Upper lobe of left lung (tissue), 6 donors: ENCODE data around the gene HMMR. TPM values are rescaled to one million over a fixed set of nuclear protein-coding genes. Genes with fewer than 3 reads are reported as not detected.
"Not testable (repeated sequence)": the region's sequence is repeated elsewhere in the genome, so short reads cannot be mapped to it uniquely, and the experiment has no call there.

ENCODE experiments used
- ATAC-seq, 2 donors: fragments of 200-7000 bp; cut with Tn5 transposase; one replicate each; pipeline ENCODE4 v1.9.1; 2022; ENCODE audit warnings: mild to moderate bottlenecking in 2 of 2, moderate library complexity in 2 of 2; ENCODE audit not compliant: low FRiP score in 2 of 2
- DNase-seq, 2 donors: peaks; one replicate each; pipeline ENCODE4 v3.0.0-alpha.2; 2019 to 2020
- H3K27ac ChIP-seq, 4 donors: fragments of 200-600 bp; sonication (generic); one replicate each; pipeline ENCODE4 v1.5.1; 2016 to 2019
- H3K27me3 ChIP-seq, 4 donors: fragments of 200-600 bp; sonication (generic); one replicate each; pipeline ENCODE4 v1.5.1; 2017 to 2019
- H3K36me3 ChIP-seq, 4 donors: fragments of 200-600 bp; sonication (generic); one replicate each; pipeline ENCODE4 v1.5.1; 2016 to 2019
- H3K4me1 ChIP-seq, 4 donors: fragments of 200-600 bp; sonication (generic); one replicate each; pipeline ENCODE4 v1.5.1; 2018 to 2019
- H3K4me3 ChIP-seq, 4 donors: fragments of 200-600 bp; sonication (generic); one replicate each; pipeline ENCODE4 v1.5.1; 2017 to 2019; ENCODE audit warnings: mild to moderate bottlenecking in 2 of 4, moderate library complexity in 1 of 4
- H3K9me3 ChIP-seq, 4 donors: fragments of 200-600 bp; sonication (generic); one replicate each; pipeline ENCODE4 v1.5.1; 2018 to 2019
- CTCF ChIP-seq, 6 experiments: fragments of 450-650 bp in 4 of 6; fragments of 200-600 bp in 2 of 6; sonication (generic) in 2 of 6; IDR thresholded peaks; one replicate each; pipeline ENCODE4 v1.5.1; 2016 to 2019; ENCODE audit warnings: antibody characterized with exemption in 6 of 6
- EP300 ChIP-seq, 4 donors: sonication (generic); formaldehyde crosslinking; IDR thresholded peaks; one replicate each; pipeline ENCODE4 v1.5.1; 2017; ENCODE audit warnings: antibody characterized with exemption in 4 of 4, control low read depth in 2 of 4
- POLR2A ChIP-seq, 4 donors: fragments of 450-650 bp; IDR thresholded peaks; one replicate each; pipeline ENCODE4 v1.5.1; 2016 to 2017; ENCODE audit warnings: antibody characterized with exemption in 4 of 4, mild to moderate bottlenecking in 2 of 4
- POLR2AphosphoS5 ChIP-seq, 2 donors: sonication (generic); formaldehyde crosslinking; IDR thresholded peaks; one replicate each; pipeline ENCODE4 v1.5.1; 2017; ENCODE audit warnings: antibody characterized with exemption in 2 of 2
- WGBS, 2 donors: methylation state at CpG; one replicate each; pipeline ENCODE4 v1.1.5; 2017 to 2018; 5-methylcytosine and 5-hydroxymethylcytosine counted together
- total RNA-seq, 6 donors: library from RNA; depleted of rRNA in 4 of 6; stranded (reverse); fragments of >200 nt in 4 of 6; gene quantifications; one replicate each; pipeline versions ENCODE4 v1.1.0 to v1.2.1, GENCODE V29; 2016 to 2021
- donor health status: DM: no; HTN: no; CAD: no; lungs with moderate emphysema.
- donor health status: DM: no; HTN: yes; CAD: no; lungs with severe emphysema.

HMMR gene
- total RNA-seq, 6 donors from 2014 or later: 0.74 to 4.2 (median 1.9) TPM

- peaks cover 0 to 44% (median 7%) of the 10 kb centered on the region in 4 donors for H3K36me3 ChIP-seq
- no peak for TF ChIP-seq CTCF (IDR thresholded peaks at IDR 0.05)
- no peak for TF ChIP-seq POLR2AphosphoS5 (IDR thresholded peaks at IDR 0.05)
- no peak for TF ChIP-seq EP300 (IDR thresholded peaks at IDR 0.05)
- no peak for TF ChIP-seq POLR2A (IDR thresholded peaks at IDR 0.05)
- WGBS, 2 donors: 73 to 83% methylated on average over 1 of the region's 1 CpG
- DNase-seq: no peak
- H3K4me3 ChIP-seq: no peak overlapping the region
- H3K4me1 ChIP-seq: peaks cover 7 to 14% (median 10%) of the 10 kb centered on the region in 4 donors
- no peak overlapping the region for H3K27ac ChIP-seq
- no peaks in the 10 kb centered on the region for H3K9me3 ChIP-seq
- H3K27me3 ChIP-seq: no peaks in the 10 kb centered on the region
- no peak for ATAC-seq
Measured at GRCh38 chr5:163453705-163454104, 6.7 kb upstream of the HMMR start.

- not testable (repeated sequence) for H3K9me3 ChIP-seq, DNase-seq, ATAC-seq, H3K4me3 ChIP-seq, H3K27ac ChIP-seq, H3K27me3 ChIP-seq
- Histone ChIP-seq H3K4me1 (peaks cover 12 to 22% (median 13%) of the 10 kb centered on the region in 4 donors), H3K36me3 (peaks cover 0 to 39% (median 7%) of the 10 kb centered on the region in 4 donors)
- WGBS, 2 donors: 96 to 97% methylated on average over 17 of the region's 17 CpGs
Measured at GRCh38 chr5:163455406-163455805, 5.0 kb upstream of the HMMR start.

GRCh38 chr5:163456029-163456589, 4.3 kb upstream of the HMMR start:
- ATAC-seq: no peak
- TF ChIP-seq CTCF (IDR thresholded peaks at IDR 0.05) (no peak), POLR2A (IDR thresholded peaks at IDR 0.05) (no peak), EP300 (IDR thresholded peaks at IDR 0.05) (no peak), POLR2AphosphoS5 (IDR thresholded peaks at IDR 0.05) (no peak)
- no peak overlapping the region for H3K4me3 ChIP-seq
- H3K27ac ChIP-seq: no peak overlapping the region
- no peaks in the 10 kb centered on the region for H3K27me3 ChIP-seq
- 82 to 91% methylated on average over 2 of the region's 2 CpGs for WGBS, 2 donors
- peaks cover 17 to 28% (median 19%) of the 10 kb centered on the region in 4 donors for H3K4me1 ChIP-seq
- H3K36me3 ChIP-seq: peaks cover 0 to 39% (median 7%) of the 10 kb centered on the region in 4 donors
- no peaks in the 10 kb centered on the region for H3K9me3 ChIP-seq
- no peak for DNase-seq

GRCh38 chr5:163456840-163457239, 3.6 kb upstream of the HMMR start:
- H3K27me3 ChIP-seq: no peaks in the 10 kb centered on the region
- no peaks in the 10 kb centered on the region for H3K9me3 ChIP-seq
- 94 to 96% methylated on average over 7 of the region's 7 CpGs for WGBS, 2 donors
- ATAC-seq (no peak), DNase-seq (no peak)
- H3K4me1 ChIP-seq: peaks cover 20 to 32% (median 21%) of the 10 kb centered on the region in 4 donors
- TF ChIP-seq EP300 (IDR thresholded peaks at IDR 0.05): no peak
- TF ChIP-seq CTCF (IDR thresholded peaks at IDR 0.05): no peak
- TF ChIP-seq POLR2A (IDR thresholded peaks at IDR 0.05): no peak
- no peak for TF ChIP-seq POLR2AphosphoS5 (IDR thresholded peaks at IDR 0.05)
- no peak overlapping the region for H3K4me3 ChIP-seq
- H3K27ac ChIP-seq: no peak overlapping the region
- H3K36me3 ChIP-seq: peaks cover 0 to 36% (median 5%) of the 10 kb centered on the region in 4 donors

- Histone ChIP-seq H3K27ac (peak overlapping the region; percentile 96 to 97 (median 96)), H3K36me3 (peaks cover 0 to 19% (median 5%) of the 10 kb centered on the region in 4 donors), H3K4me1 (peaks cover 20 to 32% (median 21%) of the 10 kb centered on the region in 4 donors), H3K4me3 (peak overlapping the region in 3 of 4 donors; percentile 76 to 91 (median 82)), H3K27me3 (no peaks in the 10 kb centered on the region), H3K9me3 (no peaks in the 10 kb centered on the region)
- DNase-seq (no peak), ATAC-seq (no peak)
- no peak for TF ChIP-seq POLR2A (IDR thresholded peaks at IDR 0.05)
- no peak for TF ChIP-seq CTCF (IDR thresholded peaks at IDR 0.05)
- no peak for TF ChIP-seq EP300 (IDR thresholded peaks at IDR 0.05)
- no peak for TF ChIP-seq POLR2AphosphoS5 (IDR thresholded peaks at IDR 0.05)
- 34 to 39% methylated on average over 6 of the region's 6 CpGs for WGBS, 2 donors
Measured at GRCh38 chr5:163458778-163459385, 1.6 kb upstream of the HMMR start.
